HEK293 (cell line): Measurements from ENCODE around the gene SPECC1L.

Experiments
- CTCF ChIA-PET: fragments of 350-600 bp; formaldehyde crosslinking; extraction: SDS; loops from one replicate; lab custom pipeline; 2021; ENCODE audit warnings: antibody characterized with exemption; lab: Yijun Ruan, JAX
- POLR2A ChIA-PET: fragments of 300-600 bp; formaldehyde crosslinking; extraction: SDS; loops from one replicate; lab custom pipeline; 2020; ENCODE audit warnings: antibody characterized with exemption, inconsistent platforms; lab: Yijun Ruan, JAX
- H3K27ac ChIP-seq: fragments of 200-500 bp; sonication (Bioruptor generic); 2 replicates; pipeline ENCODE4 v1.5.1; 2014; ENCODE audit warnings: low read depth, low read length, control low read depth, inconsistent platforms; ENCODE audit errors: extremely low read depth
- H3K36me3 ChIP-seq, 2 experiments: fragments of 200-500 bp in 1 of 2; sonication (Bioruptor generic) in 1 of 2; 1 replicate in 1 of 2; 2 replicates in 1 of 2; pipeline ENCODE4 v1.5.1; 2014 to 2017; ENCODE audit warnings: inconsistent platforms in 2 of 2, low read length in 2 of 2; ENCODE audit not compliant: control insufficient read depth in 2 of 2, insufficient read depth in 1 of 2
- H3K4me1 ChIP-seq: fragments of 200-500 bp; sonication (Bioruptor generic); 2 replicates; pipeline ENCODE4 v1.5.1; 2014; ENCODE audit warnings: mild to moderate bottlenecking, low read length, inconsistent platforms; ENCODE audit not compliant: control insufficient read depth, insufficient read depth
- H3K4me3 ChIP-seq: 2 replicates; pipeline ENCODE4 v1.5.1; 2011; ENCODE audit warnings: low read depth, mild to moderate bottlenecking, control low read depth, low read length, moderate library complexity
- H3K9me3 ChIP-seq: fragments of 200-500 bp; sonication (Bioruptor generic); 2 replicates; pipeline ENCODE4 v1.5.1; 2014; ENCODE audit warnings: low read depth, low read length, inconsistent platforms; ENCODE audit not compliant: control insufficient read depth, insufficient read depth
- GLIS1 ChIP-seq: fragments of 450-650 bp; formaldehyde crosslinking; IDR thresholded peaks from 2 replicates; pipeline ENCODE4 v1.5.1; 2016; ENCODE audit warnings: missing biosample characterization, missing genetic modification characterization
- KLF16 ChIP-seq: fragments of 450-650 bp; formaldehyde crosslinking; IDR thresholded peaks from 2 replicates; pipeline ENCODE4 v1.5.1; 2017; ENCODE audit warnings: missing biosample characterization, missing genetic modification characterization
- TCF7L2 ChIP-seq: IDR thresholded peaks from 2 replicates; pipeline ENCODE4 v1.6.1; 2011; ENCODE audit warnings: low read depth, mild to moderate bottlenecking, inconsistent platforms, low read length, moderate library complexity, borderline replicate concordance
- YY2 ChIP-seq: fragments of 450-650 bp; formaldehyde crosslinking; IDR thresholded peaks from 2 replicates; pipeline ENCODE4 v1.5.1; 2016; ENCODE audit warnings: missing biosample characterization, missing genetic modification characterization
- ZEB2 ChIP-seq: fragments of 450-650 bp; formaldehyde crosslinking; IDR thresholded peaks from 2 replicates; pipeline ENCODE4 v1.5.1; 2016; ENCODE audit warnings: missing biosample characterization, missing genetic modification characterization
- ZNF121 ChIP-seq: fragments of 450-650 bp; formaldehyde crosslinking; IDR thresholded peaks from 2 replicates; pipeline ENCODE4 v1.5.1; 2016; ENCODE audit warnings: missing biosample characterization, missing genetic modification characterization
- ZNF133 ChIP-seq: fragments of 450-650 bp; formaldehyde crosslinking; IDR thresholded peaks from 2 replicates; pipeline ENCODE4 v1.5.1; 2016; ENCODE audit warnings: missing biosample characterization, missing genetic modification characterization
- ZNF16 ChIP-seq: fragments of 450-650 bp; formaldehyde crosslinking; IDR thresholded peaks from 2 replicates; pipeline ENCODE4 v1.5.1; 2016; ENCODE audit warnings: low read depth, missing biosample characterization, missing genetic modification characterization
- ZNF175 ChIP-seq: fragments of 450-650 bp; formaldehyde crosslinking; IDR thresholded peaks from 2 replicates; pipeline ENCODE4 v1.5.1; 2016; ENCODE audit warnings: missing biosample characterization, missing genetic modification characterization
- ZNF221 ChIP-seq: fragments of 450-650 bp; formaldehyde crosslinking; IDR thresholded peaks from 2 replicates; pipeline ENCODE4 v1.5.1; 2017; ENCODE audit warnings: missing biosample characterization, missing genetic modification characterization, borderline replicate concordance
- ZNF354C ChIP-seq: fragments of 450-650 bp; formaldehyde crosslinking; IDR thresholded peaks from 2 replicates; pipeline ENCODE4 v1.5.1; 2016; ENCODE audit warnings: missing biosample characterization, missing genetic modification characterization, low read depth, borderline replicate concordance
- ZNF391 ChIP-seq: fragments of 450-650 bp; formaldehyde crosslinking; IDR thresholded peaks from 2 replicates; pipeline ENCODE4 v1.5.1; 2016; ENCODE audit warnings: low read depth, missing biosample characterization, missing genetic modification characterization, borderline replicate concordance
- ZNF518A ChIP-seq: fragments of 450-650 bp; formaldehyde crosslinking; conservative IDR thresholded peaks from 2 replicates; pipeline ENCODE4 v1.5.1; 2016; ENCODE audit warnings: low read depth, missing biosample characterization, missing genetic modification characterization
- ZNF580 ChIP-seq: fragments of 450-650 bp; formaldehyde crosslinking; IDR thresholded peaks from 2 replicates; pipeline ENCODE4 v1.5.1; 2016; ENCODE audit warnings: missing biosample characterization, missing genetic modification characterization
- ZNF610 ChIP-seq: fragments of 450-650 bp; formaldehyde crosslinking; IDR thresholded peaks from 2 replicates; pipeline ENCODE4 v1.5.1; 2016; ENCODE audit warnings: missing biosample characterization, missing genetic modification characterization, borderline replicate concordance
- ZNF623 ChIP-seq: fragments of 450-650 bp; formaldehyde crosslinking; IDR thresholded peaks from 2 replicates; pipeline ENCODE4 v1.5.1; 2016; ENCODE audit warnings: missing biosample characterization, missing genetic modification characterization
- ZNF660 ChIP-seq: fragments of 450-650 bp; IDR thresholded peaks from 2 replicates; pipeline ENCODE4 v1.5.1; 2018; ENCODE audit warnings: missing biosample characterization, mild to moderate bottlenecking, missing genetic modification characterization
- ZNF791 ChIP-seq: fragments of 450-650 bp; formaldehyde crosslinking; IDR thresholded peaks from 2 replicates; pipeline ENCODE4 v1.5.1; 2016; ENCODE audit warnings: missing biosample characterization, missing genetic modification characterization
- ZNF792 ChIP-seq: fragments of 450-650 bp; formaldehyde crosslinking; IDR thresholded peaks from 2 replicates; pipeline ENCODE4 v1.5.1; 2016; ENCODE audit warnings: missing biosample characterization, missing genetic modification characterization
- ZNF843 ChIP-seq: fragments of 450-650 bp; formaldehyde crosslinking; IDR thresholded peaks from 2 replicates; pipeline ENCODE4 v1.5.1; 2016; ENCODE audit warnings: missing biosample characterization, missing genetic modification characterization
- ZSCAN4 ChIP-seq: fragments of 450-650 bp; formaldehyde crosslinking; IDR thresholded peaks from 2 replicates; pipeline ENCODE4 v1.5.1; 2017; ENCODE audit warnings: missing biosample characterization, missing genetic modification characterization
- TF ChIP-seq, protein P1 (sequence below): fragments of 450-650 bp; formaldehyde crosslinking; optimal IDR thresholded peaks from 2 replicates; pipeline ENCODE3; 2016; ENCODE audit warnings: missing biosample characterization, mild to moderate bottlenecking, missing genetic modification characterization
- TF ChIP-seq, protein P2 (sequence below): fragments of 450-650 bp; formaldehyde crosslinking; IDR thresholded peaks from 2 replicates; pipeline ENCODE4 v1.5.1; 2016; ENCODE audit warnings: missing biosample characterization, missing genetic modification characterization

SPECC1L gene, protein sequence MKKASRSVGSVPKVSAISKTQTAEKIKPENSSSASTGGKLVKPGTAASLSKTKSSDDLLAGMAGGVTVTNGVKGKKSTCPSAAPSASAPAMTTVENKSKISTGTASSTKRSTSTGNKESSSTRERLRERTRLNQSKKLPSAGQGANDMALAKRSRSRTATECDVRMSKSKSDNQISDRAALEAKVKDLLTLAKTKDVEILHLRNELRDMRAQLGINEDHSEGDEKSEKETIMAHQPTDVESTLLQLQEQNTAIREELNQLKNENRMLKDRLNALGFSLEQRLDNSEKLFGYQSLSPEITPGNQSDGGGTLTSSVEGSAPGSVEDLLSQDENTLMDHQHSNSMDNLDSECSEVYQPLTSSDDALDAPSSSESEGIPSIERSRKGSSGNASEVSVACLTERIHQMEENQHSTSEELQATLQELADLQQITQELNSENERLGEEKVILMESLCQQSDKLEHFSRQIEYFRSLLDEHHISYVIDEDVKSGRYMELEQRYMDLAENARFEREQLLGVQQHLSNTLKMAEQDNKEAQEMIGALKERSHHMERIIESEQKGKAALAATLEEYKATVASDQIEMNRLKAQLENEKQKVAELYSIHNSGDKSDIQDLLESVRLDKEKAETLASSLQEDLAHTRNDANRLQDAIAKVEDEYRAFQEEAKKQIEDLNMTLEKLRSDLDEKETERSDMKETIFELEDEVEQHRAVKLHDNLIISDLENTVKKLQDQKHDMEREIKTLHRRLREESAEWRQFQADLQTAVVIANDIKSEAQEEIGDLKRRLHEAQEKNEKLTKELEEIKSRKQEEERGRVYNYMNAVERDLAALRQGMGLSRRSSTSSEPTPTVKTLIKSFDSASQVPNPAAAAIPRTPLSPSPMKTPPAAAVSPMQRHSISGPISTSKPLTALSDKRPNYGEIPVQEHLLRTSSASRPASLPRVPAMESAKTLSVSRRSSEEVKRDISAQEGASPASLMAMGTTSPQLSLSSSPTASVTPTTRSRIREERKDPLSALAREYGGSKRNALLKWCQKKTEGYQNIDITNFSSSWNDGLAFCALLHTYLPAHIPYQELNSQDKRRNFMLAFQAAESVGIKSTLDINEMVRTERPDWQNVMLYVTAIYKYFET

GRCh38 chr22:24270556-24271385 lies at the start of gene SPECC1L:
Gene SPECC1L (plus strand): TSS chr22:24270831. CDS start chr22:24302232, 31,401 bp downstream.
- POLR2A ChIA-PET: interaction anchor here (0.5 to 1.4 kb wide), 9 partner anchors 12 to 1660 kb away, joined by 3 read pairs; partner anchors contain the start of genes GUCD1 and MIF
- no peaks in the 10 kb centered on the region for H3K9me3 ChIP-seq
- CTCF ChIA-PET: interaction anchor here (0.9 to 1.3 kb wide), 2 partner anchors 253 to 255 kb away, joined by 3 to 5 read pairs; no protein-coding TSS in a partner anchor
- peak within 1 kb of the TSS; percentile 97 for H3K27ac ChIP-seq
- peaks cover 0 to 3% of the 10 kb centered on the region in 2 experiments; a peak in 2 of 3 replicates for H3K36me3 ChIP-seq
- H3K4me1 ChIP-seq: peaks cover 16% of the 10 kb centered on the region
- peak within 1 kb of the TSS; percentile 100 for H3K4me3 ChIP-seq
- TF ChIP-seq ZNF580 (tag by site-specific recombination) (0 out of 2 replicates have a peak, but pooled peaks have one; percentile 28), YY2 (no peak), ZNF354C (no peak), ZNF660 (tag by site-specific recombination) (peak; percentile 72), ZNF792 (tag by site-specific recombination) (no peak), ZNF623 (tag by site-specific recombination) (no peak), ZNF518A (tag by site-specific recombination) (no peak), ZNF175 (tag by site-specific recombination) (no peak), ZSCAN4 (tag by site-specific recombination) (no peak), ZNF221 (tag by site-specific recombination) (no peak), KLF16 (tag by site-specific recombination) (0 out of 2 replicates have a peak, but pooled peaks have one; percentile 62), ZNF133 (tag by site-specific recombination) (no peak), ZEB2 (peak; percentile 66; the same call in 1 of the 2 replicates), TCF7L2 (no peak), ZNF610 (tag by site-specific recombination) (0 out of 2 replicates have a peak, but pooled peaks have one; percentile 58), ZNF843 (no peak), ZNF391 (tag by site-specific recombination) (0 out of 2 replicates have a peak, but pooled peaks have one; percentile 25), ZNF791 (tag by site-specific recombination) (no peak), GLIS1 (peak; percentile 39; the same call in 1 of the 2 replicates), ZNF121 (0 out of 2 replicates have a peak, but pooled peaks have one; percentile 23), ZNF16 (tag by site-specific recombination) (no peak)
- TF ChIP-seq, protein P1, sequence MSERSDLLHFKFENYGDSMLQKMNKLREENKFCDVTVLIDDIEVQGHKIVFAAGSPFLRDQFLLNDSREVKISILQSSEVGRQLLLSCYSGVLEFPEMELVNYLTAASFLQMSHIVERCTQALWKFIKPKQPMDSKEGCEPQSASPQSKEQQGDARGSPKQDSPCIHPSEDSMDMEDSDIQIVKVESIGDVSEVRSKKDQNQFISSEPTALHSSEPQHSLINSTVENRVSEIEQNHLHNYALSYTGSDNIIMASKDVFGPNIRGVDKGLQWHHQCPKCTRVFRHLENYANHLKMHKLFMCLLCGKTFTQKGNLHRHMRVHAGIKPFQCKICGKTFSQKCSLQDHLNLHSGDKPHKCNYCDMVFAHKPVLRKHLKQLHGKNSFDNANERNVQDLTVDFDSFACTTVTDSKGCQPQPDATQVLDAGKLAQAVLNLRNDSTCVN (tag by site-specific recombination): peak; percentile 91
- TF ChIP-seq, protein P2, sequence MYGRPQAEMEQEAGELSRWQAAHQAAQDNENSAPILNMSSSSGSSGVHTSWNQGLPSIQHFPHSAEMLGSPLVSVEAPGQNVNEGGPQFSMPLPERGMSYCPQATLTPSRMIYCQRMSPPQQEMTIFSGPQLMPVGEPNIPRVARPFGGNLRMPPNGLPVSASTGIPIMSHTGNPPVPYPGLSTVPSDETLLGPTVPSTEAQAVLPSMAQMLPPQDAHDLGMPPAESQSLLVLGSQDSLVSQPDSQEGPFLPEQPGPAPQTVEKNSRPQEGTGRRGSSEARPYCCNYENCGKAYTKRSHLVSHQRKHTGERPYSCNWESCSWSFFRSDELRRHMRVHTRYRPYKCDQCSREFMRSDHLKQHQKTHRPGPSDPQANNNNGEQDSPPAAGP (tag by site-specific recombination): peak; percentile 82; the same call in 1 of the 2 replicates
